Hematopoietic multipotent progenitor cell treated with erythropoietin and hydrocortisone succinate and interleukin-3 and kit ligand, for 6 days (in vitro differentiated cells): ENCODE data around the gene GPR35.

Experiments
- DNase-seq: peaks from one replicate; pipeline ENCODE4 v3.0.0-alpha.2; 2015

Gene GPR35

GRCh38 chr2:240589850-240590525 is 35.3 kb upstream of the GPR35 start:
- no peak for DNase-seq

GRCh38 chr2:240590681-240591111 is 34.6 kb upstream of the GPR35 start:
- no peak for DNase-seq

- DNase-seq, result no peak
These were observed 34.1 kb upstream of the GPR35 start for GRCh38 chr2:240591226-240591625.

- DNase-seq, result no peak
These were observed 33.5 kb upstream of the GPR35 start for GRCh38 chr2:240591784-240592183.

- no peak for DNase-seq
These were observed 32.1 kb upstream of the GPR35 start for GRCh38 chr2:240593026-240593702.

- DNase-seq, result no peak
These were observed 31.4 kb upstream of the GPR35 start for GRCh38 chr2:240593703-240594451.

GRCh38 chr2:240594511-240595380 is 30.5 kb upstream of the GPR35 start:
- DNase-seq, result no peak

- DNase-seq, result peak; percentile 78
These were observed 29.8 kb upstream of the GPR35 start for GRCh38 chr2:240595381-240596079.

GRCh38 chr2:240596080-240596460 is 29.2 kb upstream of the GPR35 start:
- DNase-seq, result no peak

- no peak for DNase-seq
These were observed 28.8 kb upstream of the GPR35 start for GRCh38 chr2:240596491-240596931.

GRCh38 chr2:240597054-240597418 is 28.2 kb upstream of the GPR35 start:
- DNase-seq, result no peak

GRCh38 chr2:240597419-240598181 is 27.7 kb upstream of the GPR35 start:
- no peak for DNase-seq

GRCh38 chr2:240598311-240598911 is 26.9 kb upstream of the GPR35 start:
- no peak for DNase-seq

- DNase-seq, result no peak
These were observed 26.1 kb upstream of the GPR35 start for GRCh38 chr2:240599141-240599583.

- no peak for DNase-seq
These were observed 24.8 kb upstream of the GPR35 start for GRCh38 chr2:240600451-240600961.

- no peak for DNase-seq
These were observed 24.0 kb upstream of the GPR35 start for GRCh38 chr2:240601061-240601830.

- DNase-seq, result no peak
These were observed 23.5 kb upstream of the GPR35 start for GRCh38 chr2:240601831-240602160.

- DNase-seq, result no peak
These were observed 22.8 kb upstream of the GPR35 start for GRCh38 chr2:240602266-240603050.
